ENCODE measurements around the gene TMEM259. TPM values are rescaled to one million over a fixed set of nuclear protein-coding genes. Genes with fewer than 3 reads are reported as not detected.

TMEM259 gene
- total RNA-seq, 2 experiments from 2014 or later = 388 to 390 TPM

DNA sequence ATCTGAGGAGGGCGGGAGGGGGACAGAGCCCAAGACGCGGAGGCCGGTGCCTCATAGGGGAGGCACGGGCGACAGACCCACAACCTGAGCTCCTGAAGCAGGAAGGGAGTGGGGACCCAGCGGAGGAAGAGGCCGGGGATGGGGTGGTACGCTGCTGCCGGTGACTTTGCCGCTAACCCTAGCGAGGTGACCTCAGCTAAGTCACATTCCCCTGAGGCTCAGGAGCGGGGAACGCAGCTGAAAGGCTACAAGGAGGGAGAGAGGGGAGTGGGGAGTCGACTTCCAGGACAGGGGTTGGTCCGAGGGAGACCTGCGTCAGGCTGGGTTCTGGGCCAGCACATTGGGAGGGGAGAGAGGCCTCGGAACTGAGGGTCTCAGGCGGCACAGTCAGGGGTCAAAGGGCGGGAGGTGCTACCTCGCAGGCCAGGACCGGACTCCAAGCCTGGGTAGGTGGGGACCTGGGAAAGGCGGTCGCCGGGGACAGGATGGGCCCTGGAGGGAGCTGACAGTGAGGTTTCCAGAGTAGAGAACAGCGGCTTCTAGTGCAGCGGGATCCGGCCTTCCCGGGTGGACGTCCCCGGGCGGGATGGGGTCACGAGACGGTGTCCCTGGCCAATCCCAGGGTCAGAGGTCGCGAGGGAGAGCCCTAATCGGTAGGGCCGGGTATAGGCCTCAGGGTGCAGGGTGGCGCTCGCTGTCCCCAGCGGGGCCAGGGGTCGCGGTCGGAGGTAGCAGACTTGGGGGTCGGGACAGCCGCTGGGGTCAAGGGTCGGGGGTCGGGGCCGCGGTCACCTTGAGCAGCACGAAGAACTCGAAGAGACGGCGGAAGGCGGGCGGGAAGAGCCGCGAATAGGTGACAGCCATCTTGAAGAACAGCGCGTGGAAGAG, 699 bp downstream of the TMEM259 start:
- H3K4me1 ChIP-seq (ENCODE audit: insufficient read depth, low read length) = peaks cover 68% of the 10 kb centered on the region
- peaks cover 33% of the 10 kb centered on the region for H3K4me1 Mint-ChIP-seq (ENCODE audit: low read depth)

GRCh38 chr19:1019616-1019961, 1.3 kb downstream of the TMEM259 start:
- Histone ChIP-seq H3K4me3 (ENCODE audit: low read length) (peak overlapping the region; percentile 94), H3K4me1 (ENCODE audit: insufficient read depth, low read length) (peaks cover 74% of the 10 kb centered on the region), H3K36me3 (ENCODE audit: insufficient read depth, low read length) (peaks cover 11% of the 10 kb centered on the region), H3K27me3 (ENCODE audit: control insufficient read depth in 1 of 2, insufficient read depth in 2 of 2, low read length in 2 of 2) (no peaks in the 10 kb centered on the region), H3K9me3 (ENCODE audit: control insufficient read depth in 1 of 2, insufficient read depth in 1 of 2, low read length in 2 of 2) (no peaks in the 10 kb centered on the region), H3K27ac (ENCODE audit: low read depth in 1 of 2, low read length in 2 of 2) (peak overlapping the region in 1 of 2 donors; percentile 7)
- CTCF ChIA-PET = interaction anchor here (1.2 kb wide), 1 partner anchor 225 kb away, joined by 3 read pairs; no protein-coding TSS in a partner anchor
- no peak for TF ChIP-seq CTCF (IDR thresholded peaks at IDR 0.05)
- Mint-ChIP-seq H3K4me3 (peak overlapping the region; percentile 98), H3K36me3 (ENCODE audit: low read depth) (peaks cover 20% of the 10 kb centered on the region), H3K4me1 (ENCODE audit: low read depth) (peaks cover 33% of the 10 kb centered on the region), H3K27ac (peak overlapping the region; percentile 99), H3K9me3 (no peaks in the 10 kb centered on the region), H3K27me3 (peaks cover 7% of the 10 kb centered on the region)
- peak in 1 of 14 experiments; percentile 51 for DNase-seq
- intact Hi-C loops (cut with DNase I, micrococcal nuclease) = no loop called here
- no peak for ATAC-seq (ENCODE audit: poor library complexity)
- POLR2A ChIA-PET = interaction anchor here (0.7 to 4.7 kb wide), 10 partner anchors 9 to 173 kb away, joined by 3 to 40 read pairs (median 5); partner anchors contain the start of genes ABCA7, ARHGAP45 and WDR18

More for the DNA sequence above, 699 bp downstream of the TMEM259 start:
- H3K36me3 ChIP-seq (ENCODE audit: insufficient read depth, low read length) = peaks cover 7% of the 10 kb centered on the region
- Mint-ChIP-seq H3K36me3 (ENCODE audit: low read depth) (peaks cover 20% of the 10 kb centered on the region), H3K27me3 (peaks cover 7% of the 10 kb centered on the region), H3K27ac (peak overlapping the region; percentile 99), H3K9me3 (no peaks in the 10 kb centered on the region), H3K4me3 (peak overlapping the region; percentile 98)
- H3K27me3 ChIP-seq (ENCODE audit: control insufficient read depth in 1 of 2, insufficient read depth in 2 of 2, low read length in 2 of 2) = no peaks in the 10 kb centered on the region
- ChIA-PET CTCF (interaction anchor here (1.2 to 2.6 kb wide), 4 partner anchors 19 to 224 kb away, joined by 3 to 20 read pairs (median 8); partner anchors contain the start of gene ABCA7), POLR2A (interaction anchor here (0.6 to 4.7 kb wide), 14 partner anchors 8 to 249 kb away, joined by 3 to 48 read pairs (median 5); partner anchors contain the start of genes ABCA7, ARHGAP45 and WDR18)
- DNase-seq (peak in 3 of 14 experiments; percentile 39 to 54 (median 52)), ATAC-seq (ENCODE audit: poor library complexity) (no peak)
- TF ChIP-seq CTCF (IDR thresholded peaks at IDR 0.05) = no peak
- peak overlapping the region; percentile 94 for H3K4me3 ChIP-seq (ENCODE audit: low read length)
- H3K27ac ChIP-seq (ENCODE audit: low read depth in 1 of 2, low read length in 2 of 2) = peak overlapping the region; percentile 68 to 96
- no peaks in the 10 kb centered on the region for H3K9me3 ChIP-seq (ENCODE audit: control insufficient read depth in 1 of 2, insufficient read depth in 1 of 2, low read length in 2 of 2)
- intact Hi-C loops (cut with DNase I, micrococcal nuclease) = loop anchor here (2.0 to 10.0 kb wide), 5 partner anchors 21 to 225 kb away; partner anchors contain the start of genes ABCA7 (in 1 of the 2), ARHGAP45 (in 1 of the 2), ATP5F1D (in 1 of the 2) and MIDN (in 1 of the 2)

DNA sequence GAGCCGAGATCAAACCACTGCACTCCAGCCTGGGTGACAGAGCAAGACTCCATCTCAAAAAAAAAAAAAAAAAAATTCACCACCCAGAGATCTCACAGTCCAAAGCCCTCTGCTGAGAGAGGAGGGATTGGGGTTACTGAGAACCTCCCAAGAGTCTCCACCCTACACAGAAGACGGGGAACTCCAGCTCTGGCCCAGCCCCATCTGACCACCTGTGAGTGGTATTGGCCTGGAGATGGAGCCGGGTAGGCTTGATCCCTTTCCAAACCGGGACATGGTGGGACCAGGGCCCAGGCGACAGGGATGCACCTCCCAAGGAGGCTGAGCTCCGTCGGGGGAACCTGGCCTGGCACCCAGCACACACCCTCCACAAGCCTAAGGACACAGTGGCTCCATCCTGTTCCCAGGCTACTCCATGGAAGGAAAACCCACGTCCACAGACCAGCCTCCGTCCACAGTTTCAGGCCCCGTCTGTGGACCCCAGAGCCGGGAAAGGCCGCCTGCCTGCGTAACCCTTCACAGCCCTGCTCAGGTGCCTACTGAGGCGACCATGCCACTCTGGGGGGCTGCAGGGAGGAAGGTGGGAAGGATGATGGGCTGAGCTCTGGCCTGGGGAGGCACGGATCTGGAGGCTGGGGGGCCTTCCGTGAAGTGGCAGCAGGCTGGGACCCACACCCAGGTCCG, 1.8 kb downstream of the TMEM259 start:
- H3K4me1 Mint-ChIP-seq (ENCODE audit: low read depth) = peaks cover 33% of the 10 kb centered on the region
- POLR2A ChIA-PET = interaction anchor here (0.7 to 4.7 kb wide), 11 partner anchors 10 to 174 kb away, joined by 3 to 40 read pairs (median 5); partner anchors contain the start of genes ABCA7, ARHGAP45 and WDR18

More for the DNA sequence above, 1.8 kb downstream of the TMEM259 start:
- ATAC-seq (ENCODE audit: poor library complexity) (no peak), DNase-seq (no peak)
- Histone ChIP-seq H3K27ac (ENCODE audit: low read depth in 1 of 2, low read length in 2 of 2) (no peak overlapping the region), H3K36me3 (ENCODE audit: insufficient read depth, low read length) (peaks cover 15% of the 10 kb centered on the region), H3K4me1 (ENCODE audit: insufficient read depth, low read length) (peaks cover 74% of the 10 kb centered on the region), H3K4me3 (ENCODE audit: low read length) (peak overlapping the region; percentile 94), H3K27me3 (ENCODE audit: control insufficient read depth in 1 of 2, insufficient read depth in 2 of 2, low read length in 2 of 2) (no peaks in the 10 kb centered on the region), H3K9me3 (ENCODE audit: control insufficient read depth in 1 of 2, insufficient read depth in 1 of 2, low read length in 2 of 2) (no peaks in the 10 kb centered on the region)
- no peak for TF ChIP-seq CTCF (IDR thresholded peaks at IDR 0.05)
- CTCF ChIA-PET = interaction anchor here (0.8 to 1.2 kb wide), 2 partner anchors 46 to 225 kb away, joined by 3 to 4 read pairs; no protein-coding TSS in a partner anchor
- intact Hi-C loops (cut with DNase I, micrococcal nuclease) = no loop called here
- H3K36me3 Mint-ChIP-seq (ENCODE audit: low read depth) = peaks cover 23% of the 10 kb centered on the region
- H3K4me3 Mint-ChIP-seq = peak overlapping the region; percentile 98
- H3K9me3 Mint-ChIP-seq = no peaks in the 10 kb centered on the region
- peak overlapping the region; percentile 74 for H3K27ac Mint-ChIP-seq
- peaks cover 7% of the 10 kb centered on the region for H3K27me3 Mint-ChIP-seq

All from CD4-positive, alpha-beta T cell (primary cell).